ENCODE results near the gene HSD17B14.
"Not testable (repeated sequence)": the region's sequence is repeated elsewhere in the genome, so short reads cannot be mapped to it uniquely, and the experiment has no call there.

HSD17B14 gene

DNA sequence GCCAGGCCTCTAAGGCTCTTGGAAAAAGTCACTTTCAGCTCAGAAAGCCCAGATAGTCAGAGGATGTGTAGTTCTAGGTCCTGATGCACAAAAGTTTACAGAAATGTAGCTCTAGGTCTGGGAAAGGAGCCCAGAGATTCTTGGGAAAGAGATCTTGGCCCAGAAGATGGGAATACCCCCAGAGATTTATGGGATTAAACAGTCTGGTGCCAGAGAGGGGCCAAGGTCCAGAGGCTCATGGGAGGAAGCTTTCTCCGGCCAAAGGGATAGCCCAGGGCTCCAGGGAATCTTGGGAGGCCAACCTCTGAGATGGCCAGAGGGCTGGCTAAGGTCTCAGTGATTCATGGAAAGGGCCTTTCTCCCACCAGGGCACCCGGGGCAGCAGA is 40.6 kb downstream of the HSD17B14 start:
- no peak for DNase-seq

DNA sequence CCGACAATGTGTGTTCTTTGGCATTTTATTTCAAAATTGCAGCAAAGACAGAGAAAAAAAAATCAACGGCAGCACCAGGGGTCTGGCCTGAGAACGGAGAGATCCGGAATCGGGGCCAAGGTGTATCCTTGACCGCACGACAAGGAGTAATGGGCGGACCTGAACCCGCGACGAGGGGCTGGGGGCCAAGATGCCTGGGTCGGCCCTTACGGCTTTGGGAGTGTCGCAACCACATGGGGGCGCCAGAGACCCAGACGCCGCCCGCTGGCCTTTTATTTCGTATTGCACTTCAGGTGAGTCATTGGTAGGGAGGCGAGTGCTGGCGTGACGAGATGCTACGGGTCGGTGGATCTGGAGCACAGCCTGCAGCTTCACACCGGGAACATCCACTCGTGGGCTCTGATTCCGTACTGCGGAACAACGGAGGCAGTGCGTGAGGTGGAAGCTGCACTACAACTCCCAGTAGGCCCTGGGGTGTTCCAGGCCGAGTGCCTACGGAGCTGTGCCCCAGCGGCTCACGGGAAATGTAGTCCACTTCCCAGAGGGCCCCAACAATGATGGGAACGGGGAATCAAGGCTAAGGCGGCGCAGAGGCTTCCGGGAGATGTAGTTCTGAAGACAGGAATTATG is 41.1 kb downstream of the HSD17B14 start:
- DNase-seq: peak; percentile 80 to 81

DNA sequence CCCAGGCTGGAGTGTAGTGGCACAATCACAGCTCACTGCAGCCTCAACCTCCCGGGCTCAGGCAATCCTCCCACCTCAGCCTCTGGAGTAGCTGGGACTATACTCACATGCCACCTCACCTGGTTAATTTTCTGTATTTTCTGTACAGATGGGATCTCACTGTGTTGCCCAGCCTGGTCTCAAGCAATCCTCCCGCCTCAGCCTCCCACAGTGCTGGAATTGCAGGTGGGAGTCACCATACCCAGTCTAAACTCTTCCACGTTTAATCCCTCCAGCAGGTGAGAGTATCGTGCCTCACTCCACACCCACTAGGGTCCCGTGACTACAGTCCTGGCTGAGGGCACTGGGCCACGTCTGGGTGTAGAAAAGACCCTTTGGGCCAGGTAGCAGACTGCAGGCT is 42.0 kb downstream of the HSD17B14 start:
- no peak for DNase-seq

DNA sequence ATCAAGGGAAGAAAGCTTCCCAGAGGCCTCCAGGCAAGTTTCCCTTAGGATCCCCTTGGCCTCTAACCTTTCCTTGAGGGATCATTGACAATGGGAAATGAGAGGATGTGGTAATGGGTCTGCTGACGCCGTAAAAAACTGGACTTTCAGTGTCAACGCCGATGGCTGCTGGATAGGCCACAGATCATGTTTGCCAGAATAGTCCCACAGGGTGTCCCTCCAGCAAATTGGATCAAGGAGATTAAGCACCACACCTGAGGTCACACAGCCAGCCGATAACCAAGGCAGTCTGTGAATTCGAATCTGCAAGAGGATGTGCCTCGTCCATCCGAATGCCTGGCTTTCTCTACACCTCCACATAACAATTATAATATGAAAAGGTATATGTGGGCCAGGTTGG is 43.0 kb downstream of the HSD17B14 start:
- no peak for DNase-seq

DNA sequence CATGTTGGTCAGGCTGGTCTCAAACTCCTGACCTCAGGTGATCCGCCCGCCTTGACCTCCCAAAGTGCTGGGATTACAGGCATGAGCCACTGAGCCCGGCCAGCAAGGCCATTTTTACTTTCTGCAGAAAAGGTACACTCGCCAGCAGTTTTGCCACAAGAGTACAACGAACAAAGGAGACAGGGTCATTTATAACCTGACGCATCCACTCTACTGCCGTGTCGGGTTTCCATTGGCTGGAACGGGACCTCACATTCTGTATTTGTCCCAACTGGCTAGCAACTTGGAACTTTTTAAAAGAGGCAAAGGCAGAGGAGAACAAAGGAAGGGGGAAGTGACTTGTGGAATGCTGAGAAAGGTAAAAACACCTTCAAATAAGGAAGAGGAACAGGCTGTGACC is 49.0 kb downstream of the HSD17B14 start:
- not testable (repeated sequence) for DNase-seq

DNA sequence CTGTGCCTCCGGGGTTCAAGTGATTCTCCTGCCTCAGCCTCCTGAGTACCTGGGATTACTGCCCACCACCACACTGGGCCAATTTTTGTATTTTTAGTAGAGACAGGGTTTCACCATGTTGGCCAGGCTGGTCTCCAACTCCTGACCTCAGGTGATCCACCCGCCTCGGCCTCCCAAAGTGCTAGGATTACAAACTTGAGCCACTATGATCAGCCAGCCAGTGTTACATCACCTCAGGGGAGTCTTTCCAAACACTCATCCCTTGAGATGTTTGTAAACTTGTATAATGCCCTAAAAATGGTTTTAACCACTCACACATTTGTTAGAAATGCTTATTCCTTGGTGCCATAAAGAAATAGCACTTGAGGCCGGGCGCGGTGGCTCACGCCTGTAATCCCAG is 49.9 kb downstream of the HSD17B14 start:
- DNase-seq: not testable (repeated sequence)

DNA sequence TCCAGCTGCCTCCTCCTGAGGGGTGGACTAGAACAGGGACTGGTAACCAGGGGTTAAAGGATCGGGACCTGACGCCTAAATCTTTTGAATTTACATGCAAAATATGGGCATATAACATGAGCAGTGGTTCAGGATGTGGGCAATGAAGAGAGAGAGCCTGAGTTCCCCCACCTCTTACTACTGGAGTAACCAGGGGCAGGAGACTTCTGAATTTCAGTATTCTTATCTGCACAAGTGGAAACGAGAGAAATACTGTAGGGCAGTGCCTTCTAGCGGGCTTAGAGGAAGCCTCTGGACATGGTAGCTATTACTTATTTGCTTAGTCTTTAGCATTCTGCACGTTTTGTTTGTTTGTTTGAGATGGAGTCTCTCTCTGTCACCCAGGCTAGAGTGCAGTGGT is 51.8 kb downstream of the HSD17B14 start:
- no peak for DNase-seq

DNA sequence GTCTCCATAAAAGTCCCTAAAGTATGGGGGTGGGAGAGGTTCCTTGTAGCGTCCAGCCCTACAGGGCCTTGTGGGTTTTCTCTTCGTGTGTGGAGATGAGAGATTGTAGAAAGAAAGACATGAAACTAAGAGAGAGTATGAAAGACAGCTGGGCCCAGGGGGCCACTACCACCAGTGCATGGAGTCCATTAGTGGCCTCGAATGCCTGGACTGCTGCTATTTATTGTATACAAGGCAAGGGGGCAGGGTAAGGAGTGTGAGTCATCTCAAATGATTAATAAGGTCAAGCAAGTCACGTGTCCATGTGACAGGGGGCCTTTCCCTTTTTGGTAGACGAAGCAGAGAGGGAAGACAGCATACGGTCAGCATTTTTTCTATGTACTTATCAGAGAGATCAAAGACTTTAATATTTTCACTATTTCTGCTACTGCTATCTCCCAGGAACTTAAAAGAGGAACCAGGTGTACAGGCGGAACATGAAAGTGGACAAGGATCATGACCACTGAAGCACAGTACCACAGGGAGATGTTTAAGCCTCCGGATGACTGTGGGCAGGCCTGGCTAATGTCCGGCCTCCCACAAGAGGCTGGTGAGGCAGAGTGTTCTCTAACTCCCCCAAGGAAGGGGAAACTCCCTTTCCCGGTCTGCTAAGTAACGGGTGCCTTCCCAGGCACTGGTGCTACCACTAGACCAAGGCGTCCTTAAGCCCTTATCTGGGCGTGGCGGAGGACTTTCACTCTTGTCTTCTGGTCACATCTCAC is 55.5 kb downstream of the HSD17B14 start:
- no peak for DNase-seq

DNA sequence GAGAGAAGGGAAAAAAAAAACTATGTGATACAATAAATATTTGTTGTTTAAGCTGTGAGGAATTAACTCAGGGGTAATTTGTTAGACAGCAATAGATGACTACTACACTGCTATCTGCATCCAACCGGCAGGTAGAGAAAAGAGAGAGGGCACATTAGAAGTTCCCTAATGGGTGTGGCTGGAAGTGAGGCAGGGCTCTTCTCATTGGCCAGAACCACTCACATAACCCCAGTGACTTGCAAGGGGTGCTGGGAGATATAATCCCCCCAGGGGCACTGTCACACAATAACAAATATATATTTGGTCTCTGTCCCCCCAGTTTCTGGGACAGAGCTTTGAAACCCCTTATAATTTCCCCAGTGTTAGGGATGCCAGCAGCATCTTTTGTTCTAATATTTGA is 56.7 kb downstream of the HSD17B14 start:
- no peak for DNase-seq

DNA sequence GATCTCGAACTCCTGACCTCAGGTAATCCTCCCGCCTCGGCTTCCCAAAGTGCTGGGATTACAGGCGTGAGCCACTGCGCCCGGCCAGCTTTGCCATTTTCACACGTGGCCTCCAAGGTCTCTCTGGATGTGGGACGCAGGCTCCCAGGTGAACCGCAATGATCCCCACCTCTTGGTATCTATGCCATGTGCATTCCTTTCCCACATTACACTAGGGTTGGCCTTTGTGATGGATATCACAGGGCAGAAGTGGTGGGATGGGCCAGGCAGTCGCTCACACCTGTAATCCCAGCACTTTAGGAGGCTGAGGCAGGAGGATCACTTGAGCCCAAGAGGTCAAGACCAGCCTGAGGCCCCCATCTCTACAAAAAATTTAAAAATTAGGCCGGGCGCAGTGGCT is 58.6 kb downstream of the HSD17B14 start:
- no peak for DNase-seq

DNA sequence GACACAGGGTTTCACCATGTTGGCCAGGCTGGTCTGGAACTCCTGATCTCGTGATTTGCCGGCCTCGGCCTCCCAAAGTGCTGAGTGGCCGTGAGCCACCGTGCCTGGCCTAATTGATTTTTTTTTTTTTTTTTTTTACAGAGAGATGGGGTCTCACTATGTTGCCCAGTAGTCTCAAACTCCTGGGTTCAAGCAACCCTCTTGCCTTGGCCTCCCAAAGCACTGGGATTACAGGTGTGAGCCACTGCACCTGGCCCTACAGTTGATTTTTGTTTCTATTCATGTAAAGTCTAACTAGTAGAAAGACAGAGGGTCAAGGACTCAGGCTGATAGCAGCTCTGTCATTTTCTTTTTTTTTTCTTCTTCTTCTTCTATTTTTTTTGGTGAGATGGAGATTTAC is 59.2 kb downstream of the HSD17B14 start:
- no peak for DNase-seq

DNA sequence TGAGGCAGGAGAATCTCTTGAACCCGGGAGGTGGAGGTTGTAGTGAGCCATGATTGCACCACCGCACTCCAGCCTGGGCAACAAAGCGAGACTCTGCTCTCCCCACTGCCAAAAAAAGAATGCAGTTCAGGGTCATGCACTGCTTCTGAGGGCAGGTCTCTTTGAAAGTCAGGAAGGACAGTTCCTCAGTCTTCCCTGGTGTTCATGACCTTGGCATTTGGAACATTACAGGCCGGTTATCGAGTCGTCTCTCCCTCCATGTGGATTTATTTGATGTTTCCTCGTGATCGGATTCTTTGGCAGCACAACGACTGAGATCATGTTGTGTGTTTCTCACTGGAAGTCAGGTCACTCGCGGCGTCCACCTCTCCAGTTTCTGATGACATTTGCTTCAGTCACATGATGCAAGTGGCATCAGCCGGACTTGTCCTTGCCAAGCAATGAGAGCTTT is 63.8 kb downstream of the HSD17B14 start:
- no peak for DNase-seq

DNA sequence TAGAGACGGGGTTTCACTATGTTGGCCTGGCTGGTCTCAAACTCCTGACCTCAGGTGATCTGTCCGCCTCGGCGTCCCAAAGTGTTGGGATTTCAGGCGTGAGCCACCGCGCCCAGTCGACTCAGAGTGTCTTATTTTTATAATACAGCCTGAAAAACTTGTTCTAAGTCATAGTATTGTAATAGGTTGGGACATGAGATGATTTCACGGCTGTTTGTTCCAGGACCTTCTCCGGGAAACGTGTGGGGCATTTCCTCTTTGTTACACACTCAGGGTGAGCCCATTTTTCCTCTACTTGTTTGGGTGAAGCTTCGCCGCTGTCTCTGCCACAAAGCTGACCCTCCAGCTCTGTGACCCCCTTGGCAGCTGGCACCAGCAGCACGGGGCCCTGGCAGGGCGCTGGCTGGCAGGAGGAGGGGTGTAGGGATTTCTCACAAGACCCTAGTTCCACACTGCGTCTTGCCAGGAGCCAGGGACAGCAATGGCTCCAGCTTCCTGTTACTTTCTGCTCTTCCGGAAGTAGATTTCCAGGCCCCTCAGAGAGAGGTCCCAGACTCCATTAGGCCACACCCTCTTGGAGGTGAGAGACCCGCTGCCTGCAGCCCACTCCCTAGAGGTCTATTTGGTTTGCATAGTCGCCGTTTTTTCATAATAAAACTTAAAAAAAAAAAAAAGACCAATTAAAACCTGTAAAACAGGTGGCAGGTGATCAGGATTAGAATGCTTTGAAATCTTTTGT is 65.4 kb downstream of the HSD17B14 start:
- DNase-seq: no peak

DNA sequence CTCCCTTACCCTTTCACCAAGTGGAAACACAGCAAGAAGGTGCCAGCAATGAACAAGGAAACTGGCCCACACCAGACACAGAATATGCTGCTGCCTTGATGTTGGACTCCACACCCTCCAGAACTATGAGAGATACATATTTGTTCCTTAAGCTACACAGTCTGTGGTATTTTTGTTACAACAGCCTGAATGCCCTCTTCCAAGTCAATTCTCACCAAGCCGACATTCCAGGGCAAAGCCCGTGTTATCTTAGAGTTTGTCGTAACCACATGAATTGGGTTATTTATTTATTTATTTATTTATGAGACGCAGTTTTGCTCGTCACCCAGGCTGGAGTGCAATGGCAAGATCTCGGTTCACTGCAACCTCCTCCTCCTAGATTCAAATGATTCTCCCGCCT is 66.0 kb downstream of the HSD17B14 start:
- no peak for DNase-seq

DNA sequence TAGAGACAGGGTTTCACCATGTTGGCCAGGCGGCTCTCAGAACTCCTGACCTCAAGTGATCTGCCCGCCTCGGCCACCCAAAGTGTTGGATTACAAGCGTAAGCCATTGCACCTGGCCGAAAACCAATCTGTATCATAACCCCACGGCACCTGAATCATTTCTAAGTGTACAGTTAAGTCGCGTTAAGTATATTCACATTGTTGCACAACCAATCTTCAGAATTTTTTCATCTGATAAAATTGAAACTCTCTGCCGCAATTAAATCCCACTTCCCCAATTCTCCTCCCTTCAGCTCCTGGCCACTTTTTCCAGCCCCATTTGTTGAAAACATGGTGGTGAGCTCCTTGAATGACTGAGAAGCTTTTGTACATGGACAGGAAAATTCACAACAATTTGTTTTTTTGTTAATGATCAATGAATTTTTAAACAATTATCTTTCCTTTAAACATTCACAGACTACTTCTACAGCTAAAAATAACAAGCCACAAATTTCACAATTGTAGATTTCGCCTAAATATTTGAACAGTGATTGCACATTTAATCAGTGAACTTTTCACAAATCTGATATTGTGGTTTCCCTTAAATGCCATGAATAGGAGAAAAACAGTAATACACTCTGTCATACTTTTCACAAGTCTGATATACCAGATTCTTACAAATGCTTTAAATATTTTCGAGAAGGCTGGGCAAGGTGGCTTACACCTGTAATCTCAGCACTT is 67.1 kb downstream of the HSD17B14 start:
- DNase-seq: no peak

DNA sequence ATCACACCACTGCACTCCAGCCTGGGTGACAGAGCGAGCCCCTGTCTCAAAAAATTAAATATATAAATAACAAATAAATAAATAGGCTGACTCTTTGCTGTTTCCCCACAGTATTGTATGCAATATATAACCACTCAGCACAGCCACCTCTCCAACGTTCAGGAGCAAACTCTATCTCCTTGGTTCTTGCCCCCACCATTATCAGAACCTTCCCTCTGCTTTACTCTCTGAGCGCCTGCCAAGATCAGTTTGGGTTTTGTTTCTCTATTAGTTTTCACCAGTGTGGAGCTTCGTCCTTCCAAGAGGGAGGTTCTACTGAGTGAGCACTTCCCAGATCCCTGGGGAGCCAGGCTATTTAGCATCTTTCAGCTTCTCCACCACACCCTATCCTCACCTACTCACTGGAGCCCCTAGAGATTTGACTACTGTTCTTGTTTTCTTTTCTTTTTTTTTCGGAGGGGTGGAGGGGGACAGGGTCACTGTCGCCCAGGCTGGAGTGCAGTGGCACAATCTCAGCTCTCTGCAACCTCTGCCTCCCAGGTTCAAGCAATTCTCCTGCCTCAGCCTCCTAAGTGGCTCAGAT is 68.0 kb downstream of the HSD17B14 start:
- not testable (repeated sequence) for DNase-seq

DNA sequence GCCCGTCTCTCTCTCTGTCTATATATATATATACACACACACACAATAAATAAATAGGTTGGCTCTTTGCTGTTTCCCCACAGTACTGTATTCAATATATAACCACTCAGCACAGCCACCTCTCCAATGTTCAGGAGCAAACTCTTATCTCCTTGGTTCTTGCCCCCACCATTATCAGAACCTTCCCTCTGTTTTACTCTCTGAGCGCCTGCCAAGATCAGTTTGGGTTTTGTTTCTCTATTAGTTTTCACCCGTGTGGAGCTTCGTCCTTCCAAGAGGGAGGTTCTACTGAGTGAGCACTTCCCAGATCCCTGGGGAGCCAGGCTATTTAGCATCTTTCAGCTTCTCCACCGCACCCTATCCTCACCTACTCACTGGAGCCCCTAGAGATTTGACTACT is 70.5 kb downstream of the HSD17B14 start:
- not testable (repeated sequence) for DNase-seq
